Hindlimb muscle (tissue), 1 donor: ENCODE measurements around the gene DCAF5. TPM values are rescaled to one million over a fixed set of nuclear protein-coding genes. Genes with fewer than 3 reads are reported as not detected.

ENCODE experiments used
- DNase-seq: peaks from one replicate; pipeline ENCODE4 v3.0.0-alpha.2; 2013
- polyA plus RNA-seq: library from polyadenylated mRNA; unstranded; fragments of 120-200 nt; gene quantifications from one replicate; pipeline ENCODE4 v1.2.1, GENCODE V29; 2013; ENCODE audit not compliant: insufficient read length

Gene DCAF5
- polyA plus RNA-seq, 1 donor: 46.9 TPM

DNA sequence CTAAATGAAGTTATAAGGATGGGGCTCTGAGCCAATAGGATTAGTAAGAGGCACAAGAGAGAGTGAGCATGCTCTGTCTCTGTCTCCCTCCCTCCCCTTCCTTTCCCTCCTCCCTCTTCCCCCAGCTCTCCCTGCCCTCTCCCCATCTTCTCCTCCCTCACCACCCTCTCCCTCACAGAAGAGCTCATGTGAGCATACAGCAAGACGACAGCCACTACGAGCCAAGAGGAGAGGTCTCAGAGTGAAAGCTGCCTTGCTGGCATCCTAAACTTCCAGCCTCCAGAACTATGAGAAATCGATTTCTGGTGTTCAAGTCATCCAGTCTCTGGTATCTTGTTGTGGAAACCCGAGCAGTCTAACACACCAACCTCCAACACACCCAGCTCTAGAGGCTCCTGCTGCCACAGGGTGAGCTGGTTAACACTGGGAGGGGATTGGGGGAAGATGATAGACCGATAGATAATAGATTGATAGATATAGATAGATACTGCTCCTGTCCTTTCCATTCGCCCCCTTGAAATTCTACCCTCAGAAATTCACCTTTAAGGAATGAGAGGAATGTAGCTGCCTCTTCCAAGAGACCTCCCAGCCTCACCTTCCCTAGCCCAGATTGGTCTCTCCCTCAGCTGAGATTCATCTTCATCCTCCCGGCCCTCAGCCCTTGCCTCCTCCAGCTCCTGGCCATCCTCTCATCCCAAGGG lies 148.0 kb downstream of the DCAF5 start:
- no peak for DNase-seq

DNA sequence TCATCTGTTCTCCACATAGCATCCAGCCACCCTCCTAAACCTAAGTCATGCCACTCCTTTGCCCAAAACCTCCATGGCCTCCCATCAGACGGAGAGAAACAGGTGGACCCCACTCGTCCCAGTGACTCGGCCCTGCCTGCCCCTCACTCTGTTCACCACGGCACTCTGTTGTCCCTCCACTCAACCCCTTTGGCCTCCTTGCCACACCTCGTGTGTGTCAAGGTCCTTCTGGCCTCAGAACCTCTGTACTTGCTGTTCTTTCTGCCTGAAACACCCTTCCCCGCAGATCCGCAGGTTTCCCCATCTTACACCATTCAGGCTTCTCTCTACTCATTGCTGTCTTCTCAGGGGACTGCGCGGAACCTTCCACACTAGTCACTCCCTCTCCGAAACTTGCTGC lies 149.3 kb downstream of the DCAF5 start:
- no peak for DNase-seq

DNA sequence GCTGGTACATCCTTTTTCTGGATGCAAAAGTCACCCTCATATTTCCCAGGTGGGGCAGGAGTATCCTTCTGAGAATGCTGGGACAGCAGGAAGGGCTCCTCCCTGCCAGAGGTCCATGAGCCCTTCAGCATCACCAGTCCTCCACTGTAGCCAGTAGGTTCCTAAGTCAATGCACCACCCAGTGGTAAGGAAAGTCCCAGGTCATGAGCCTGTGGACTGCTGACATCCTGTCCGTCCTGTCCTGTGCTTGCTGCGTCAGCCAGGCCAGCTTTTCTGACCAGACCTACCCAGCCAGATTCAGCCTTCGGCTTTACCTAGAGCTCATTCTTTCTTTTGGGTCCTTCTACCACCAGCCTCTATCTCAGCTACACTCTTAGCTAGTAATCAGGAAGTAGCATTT lies 150.8 kb downstream of the DCAF5 start:
- no peak for DNase-seq

DNA sequence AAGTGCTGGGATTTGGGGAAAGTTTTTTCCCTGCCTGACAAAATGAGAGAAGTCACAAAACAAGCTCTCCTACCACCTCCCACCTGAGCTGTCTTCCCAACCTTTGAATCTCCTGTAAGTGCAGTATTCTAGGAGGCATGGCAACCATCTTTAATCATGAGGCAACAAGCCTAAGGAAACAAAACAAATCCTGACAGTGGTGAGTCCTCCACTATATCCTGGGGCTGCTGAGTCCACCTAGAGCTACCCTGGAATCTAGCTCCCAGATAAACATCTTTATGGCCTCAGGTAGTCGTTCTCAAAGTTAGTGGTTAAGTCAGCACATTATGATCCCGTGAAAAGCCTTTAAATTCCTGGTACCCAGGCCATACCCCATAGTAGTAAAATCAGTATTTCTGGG lies 151.5 kb downstream of the DCAF5 start:
- no peak for DNase-seq

Other genes starting within 250 kb of the DCAF5 start
- 46.3 TPM for gene ACTN1, start 173.8 kb downstream of the DCAF5 start, polyA plus RNA-seq
- 16.2 TPM for gene EXD2, start 38.4 kb upstream of the DCAF5 start, polyA plus RNA-seq
- 25.7 TPM for gene GALNT16, start 107.0 kb upstream of the DCAF5 start, polyA plus RNA-seq
- gene ERH, start 245.2 kb upstream of the DCAF5 start, polyA plus RNA-seq: 127 TPM
- gene SLC39A9, start 245.6 kb upstream of the DCAF5 start, polyA plus RNA-seq: 27.1 TPM